GM18498 (cell line): ENCODE data around the gene LRRFIP1.
"Not testable (repeated sequence)": the region's sequence is repeated elsewhere in the genome, so short reads cannot be mapped to it uniquely, and the experiment has no call there.

Experiments
- ATAC-seq: cut with Tn5 transposase; IDR thresholded peaks from one replicate; pipeline ENCODE4 v1.9.1; 2021; ENCODE audit warnings: mild to moderate bottlenecking, moderate library complexity; ENCODE audit not compliant: unreplicated experiment

The LRRFIP1 gene

DNA sequence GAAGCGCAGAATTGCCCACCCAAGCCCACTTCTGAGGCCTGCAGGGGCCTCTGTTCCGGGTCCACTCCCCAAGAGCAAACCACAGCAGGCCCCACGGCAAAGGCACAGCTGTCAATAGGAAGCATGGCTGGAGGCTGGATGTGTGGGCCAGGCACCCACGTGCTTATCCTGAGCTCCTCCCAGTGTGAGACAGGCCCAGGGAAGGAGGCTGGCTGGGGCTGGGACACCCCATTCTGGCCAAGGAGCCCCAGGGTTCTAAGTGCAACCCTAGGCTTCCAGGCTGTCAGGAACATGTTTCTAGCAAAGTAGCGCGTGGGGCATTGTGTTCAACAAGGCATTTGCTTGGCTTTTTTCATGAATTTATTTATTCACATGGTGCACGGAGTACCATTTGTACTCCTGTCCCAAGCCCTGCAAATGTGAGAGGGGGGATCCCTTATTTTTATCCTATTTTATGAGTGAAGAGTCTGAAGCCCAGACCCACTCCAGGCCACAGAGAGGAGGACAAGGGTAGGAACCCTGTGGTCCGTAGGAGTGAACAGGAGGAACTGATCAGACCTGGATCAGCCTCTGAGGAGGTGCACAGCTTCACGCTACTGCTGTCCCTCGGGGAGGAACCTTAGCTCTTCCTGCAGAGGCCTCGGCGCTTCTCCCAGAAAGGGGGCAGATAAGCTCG is 30.7 kb upstream of the LRRFIP1 start:
- ATAC-seq, result no peak

DNA sequence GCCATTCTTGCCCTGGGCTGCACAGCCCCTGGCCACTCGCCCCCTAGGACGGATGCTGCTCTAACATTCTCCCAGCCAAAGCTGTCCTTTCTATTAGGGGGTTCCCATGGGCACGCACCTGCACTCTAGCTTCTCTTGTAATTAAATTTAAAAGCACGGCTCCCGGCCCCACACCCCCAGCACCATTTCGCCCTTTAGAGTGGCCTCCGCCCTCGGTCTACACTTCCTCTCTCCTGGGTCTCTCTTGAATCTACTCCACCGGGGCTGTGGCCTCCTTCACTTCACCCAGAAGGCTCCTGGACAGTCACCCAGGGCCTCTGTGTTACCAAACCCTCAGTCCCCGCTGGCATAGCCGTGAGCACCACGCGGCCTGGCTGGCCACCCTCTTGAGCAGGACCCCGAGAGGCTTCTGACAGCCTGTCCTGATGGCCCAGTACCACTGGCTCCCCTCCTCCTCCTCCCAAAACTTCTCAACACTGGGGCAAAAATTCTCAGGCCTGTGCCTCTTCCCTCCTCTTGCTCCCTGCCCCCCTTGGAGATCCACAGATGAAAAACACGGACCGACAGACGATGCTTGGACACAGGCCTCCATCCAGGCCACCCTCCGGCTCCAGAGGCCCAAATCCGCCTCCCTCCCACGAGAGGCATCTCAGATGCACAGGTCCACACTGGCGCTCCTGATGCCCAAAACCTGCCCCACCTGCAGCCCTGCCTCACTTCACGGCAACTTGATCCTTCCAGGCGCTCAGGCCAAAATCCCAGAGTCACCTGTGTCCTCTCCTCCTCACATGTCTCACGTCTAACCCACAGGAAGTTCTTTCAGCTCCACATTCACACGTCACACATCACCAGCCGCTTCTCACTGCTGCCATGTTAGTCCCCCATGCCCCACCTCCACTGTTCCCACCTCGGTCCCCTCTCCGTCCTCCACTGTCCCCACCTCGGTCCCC is 29.9 kb upstream of the LRRFIP1 start:
- ATAC-seq, result no peak

GRCh38 chr2:237598468-237599208 is 28.7 kb upstream of the LRRFIP1 start:
- no peak for ATAC-seq

GRCh38 chr2:237599465-237600110 is 27.8 kb upstream of the LRRFIP1 start:
- no peak for ATAC-seq

DNA sequence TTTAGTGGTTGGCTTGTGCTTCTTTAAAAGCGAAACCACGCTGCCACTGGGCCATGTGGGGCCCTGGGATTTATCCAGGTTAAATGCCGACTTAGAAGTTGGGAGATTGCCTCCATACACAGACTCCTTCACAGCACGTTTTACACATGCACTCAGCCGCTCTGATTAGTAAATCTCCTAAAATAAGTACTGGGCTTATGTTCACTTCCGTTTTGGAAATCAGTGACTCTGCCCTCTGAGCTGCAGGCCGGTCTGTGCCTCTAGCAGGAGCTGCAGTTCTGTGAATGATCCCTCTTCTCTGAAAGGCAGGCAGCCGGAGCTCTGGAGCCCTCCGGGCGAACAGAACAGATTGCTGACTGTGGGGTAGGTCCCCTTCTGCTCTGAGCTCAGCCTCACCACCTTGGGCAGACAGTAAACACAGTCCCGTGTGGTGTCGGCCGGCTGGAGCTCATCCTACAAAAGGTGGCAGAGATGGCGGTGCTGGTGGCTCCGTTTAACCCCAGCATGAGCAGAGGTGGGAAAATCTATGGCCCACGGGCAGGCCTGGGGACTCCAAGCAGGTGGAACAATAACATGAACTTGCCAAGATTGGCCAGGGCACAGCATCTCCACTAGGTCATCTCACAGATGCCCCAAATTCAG is 27.1 kb upstream of the LRRFIP1 start:
- no peak for ATAC-seq

DNA sequence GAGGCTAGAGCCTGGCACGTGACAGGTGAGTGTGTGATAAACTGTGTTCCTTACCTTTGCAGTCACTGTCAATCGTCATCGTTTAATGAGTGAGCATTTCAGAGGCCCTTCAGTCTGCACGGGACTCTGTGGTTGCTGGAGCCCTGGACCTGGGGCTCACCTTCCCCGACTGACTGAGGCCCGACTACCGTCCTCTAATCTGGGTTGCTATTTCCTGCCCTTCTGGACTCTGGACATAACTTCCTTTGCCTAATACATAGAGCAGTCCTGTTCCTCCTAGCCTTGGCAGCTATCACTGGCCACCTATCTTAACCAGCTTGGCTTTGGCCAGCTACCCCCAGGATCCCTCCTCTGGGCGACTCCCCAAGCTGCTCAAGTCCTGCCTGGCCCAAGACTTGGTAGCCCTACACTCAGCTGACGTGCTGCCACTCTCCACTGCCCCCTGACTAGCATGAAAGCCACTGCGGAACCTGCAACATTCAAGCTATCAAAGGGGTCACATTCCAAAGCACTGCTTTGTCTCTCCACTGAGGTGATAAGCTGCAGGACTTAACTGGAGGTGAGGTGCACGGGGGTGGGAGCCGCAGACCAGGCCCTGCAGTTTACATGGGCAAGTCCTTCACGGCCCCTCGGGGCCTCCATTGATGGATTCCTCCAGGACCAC is 25.8 kb upstream of the LRRFIP1 start:
- no peak for ATAC-seq

- no peak for ATAC-seq
Measured at GRCh38 chr2:237602409-237602808, 25.0 kb upstream of the LRRFIP1 start.

- no peak for ATAC-seq
Measured at GRCh38 chr2:237603049-237603717, 24.2 kb upstream of the LRRFIP1 start.

DNA sequence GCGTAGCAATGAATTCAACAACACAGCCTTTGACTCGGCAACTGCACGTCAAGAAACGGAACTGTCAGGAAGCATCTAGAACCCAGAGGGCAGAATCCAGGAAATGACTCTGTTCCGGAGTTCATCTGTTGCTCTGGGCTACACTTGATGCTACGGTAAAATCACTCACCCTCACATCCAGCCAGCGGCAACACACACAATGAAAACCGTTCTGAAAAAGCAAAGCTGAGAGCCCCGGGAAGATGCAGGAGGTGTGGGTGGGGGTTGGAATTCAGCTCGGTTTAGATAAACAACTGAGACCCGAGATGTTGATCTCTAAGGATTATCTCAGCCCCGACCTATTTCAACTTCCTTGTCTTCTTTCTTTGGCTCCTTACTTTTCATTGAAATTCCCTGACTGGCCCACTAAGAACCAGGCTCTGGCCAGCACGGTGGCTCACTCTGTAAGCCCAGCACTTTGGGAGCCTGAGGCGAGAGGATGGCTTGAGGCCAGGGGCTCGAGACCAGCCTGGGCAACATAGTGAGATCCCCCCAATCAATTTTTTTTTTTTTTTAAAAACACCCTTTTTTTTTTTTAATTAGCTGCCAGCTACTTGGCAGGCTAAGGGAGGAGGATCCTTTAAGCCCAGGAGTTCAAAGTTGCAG is 23.5 kb upstream of the LRRFIP1 start:
- no peak for ATAC-seq

- ATAC-seq, result no peak
Measured at GRCh38 chr2:237604391-237604790, 23.0 kb upstream of the LRRFIP1 start.

GRCh38 chr2:237604960-237605359 is 22.4 kb upstream of the LRRFIP1 start:
- ATAC-seq, result no peak

DNA sequence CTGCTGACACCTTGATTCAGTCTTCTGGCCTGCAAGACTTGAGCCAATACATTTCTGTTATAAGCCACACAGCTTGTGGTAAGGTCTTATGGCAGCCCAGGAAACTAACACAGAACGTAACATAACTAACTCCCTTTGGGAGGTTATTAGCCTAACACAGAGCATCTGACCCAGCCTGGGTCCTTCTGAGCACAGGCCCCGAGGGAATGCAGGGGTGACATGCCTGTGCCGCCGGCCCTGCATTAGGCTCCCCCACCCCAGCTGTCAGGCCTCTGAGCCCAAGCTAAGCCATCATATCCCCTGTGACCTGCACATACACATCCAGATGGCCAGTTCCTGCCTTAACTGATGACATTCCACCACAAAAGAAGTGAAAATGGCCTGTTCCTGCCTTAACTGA is 20.9 kb upstream of the LRRFIP1 start:
- ATAC-seq, result not testable (repeated sequence)

DNA sequence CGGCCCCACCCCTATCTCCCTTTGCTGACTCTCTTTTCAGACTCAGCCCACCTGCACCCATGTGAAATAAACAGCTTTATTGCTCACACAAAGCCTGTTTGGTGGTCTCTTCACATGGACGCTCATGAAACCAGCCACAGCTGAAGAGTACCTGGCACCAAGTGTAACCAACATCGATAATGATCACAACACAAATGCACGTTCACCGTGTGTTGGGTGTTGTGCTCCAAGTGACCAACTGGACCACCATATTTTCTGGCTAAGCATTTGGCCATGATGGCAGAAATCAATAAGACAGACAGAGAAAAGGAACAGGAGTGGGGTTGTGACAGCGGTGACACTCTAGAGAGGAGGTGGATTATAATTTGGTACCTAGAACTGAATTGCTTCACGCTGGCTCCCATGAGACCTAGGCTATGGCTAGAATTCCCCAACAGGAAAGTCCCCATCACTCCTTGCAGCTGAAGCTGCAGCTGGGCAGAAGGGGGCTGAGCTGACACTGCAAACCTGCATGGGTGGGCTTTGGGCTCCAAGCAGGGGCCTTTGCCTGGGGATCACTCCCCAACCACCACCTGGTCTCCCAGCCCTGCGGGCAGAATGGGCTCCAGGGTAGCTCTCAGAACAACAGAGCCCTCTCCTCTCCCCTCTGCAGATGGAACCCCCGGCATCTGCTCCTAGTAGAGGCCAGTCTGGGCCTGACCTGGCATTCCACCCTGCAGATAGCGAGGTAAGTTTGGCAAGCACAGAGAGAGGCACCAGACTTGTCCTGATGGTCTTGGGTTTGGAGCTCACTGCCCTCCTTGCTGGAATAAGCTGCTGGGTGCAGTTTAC is 14.6 kb upstream of the LRRFIP1 start:
- ATAC-seq, result no peak

GRCh38 chr2:237613679-237614078 is 13.7 kb upstream of the LRRFIP1 start:
- ATAC-seq, result no peak

DNA sequence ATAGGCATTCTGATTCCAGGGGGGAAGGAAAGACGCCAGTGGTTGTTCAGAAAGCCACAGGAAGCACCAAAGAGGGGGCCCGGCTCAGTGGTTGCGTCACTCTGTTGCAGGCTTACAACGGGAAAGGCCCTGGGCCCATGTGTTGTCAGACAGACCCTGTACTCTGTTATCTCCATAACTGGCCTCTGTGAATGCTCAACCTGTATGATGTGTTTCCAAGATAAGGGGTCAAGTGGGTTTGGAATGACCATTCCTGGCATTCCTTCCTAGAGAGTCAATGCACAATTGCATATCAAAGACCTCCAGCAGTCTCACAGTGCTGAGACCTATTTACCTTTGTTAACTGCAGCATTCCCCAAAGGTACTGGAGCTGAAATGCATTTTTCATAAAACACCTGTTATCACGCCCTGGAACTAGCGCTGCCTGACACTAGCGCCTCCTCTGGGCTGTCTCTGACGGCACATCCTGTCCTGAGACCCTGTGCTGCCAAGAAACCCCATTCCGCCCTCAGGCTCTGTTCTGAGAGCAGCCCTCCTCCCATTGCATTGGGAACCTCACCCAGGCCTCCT is 13.2 kb upstream of the LRRFIP1 start:
- ATAC-seq, result no peak

- no peak for ATAC-seq
Measured at GRCh38 chr2:237615631-237616249, 11.6 kb upstream of the LRRFIP1 start.

DNA sequence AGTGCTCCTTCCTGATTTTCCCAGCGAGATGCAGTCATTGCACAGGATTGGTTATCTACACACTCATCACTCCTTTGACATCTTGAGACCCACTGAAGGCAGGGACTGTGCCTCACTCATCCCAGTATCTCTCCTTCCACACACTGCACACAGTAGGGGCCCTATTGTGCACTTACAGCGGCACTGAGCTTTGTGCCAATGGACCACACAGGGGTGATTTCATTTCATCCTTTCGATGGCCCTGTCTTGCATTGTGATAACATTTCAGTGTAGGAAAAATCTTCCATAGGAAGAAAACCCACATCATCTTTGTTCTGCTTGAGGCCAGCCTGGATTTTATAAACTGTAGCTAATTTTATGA is 11.0 kb upstream of the LRRFIP1 start:
- ATAC-seq, result no peak
